MM.1S (cell line): ENCODE data around the gene TEX38.

Source experiments
- DNase-seq: peaks from one replicate; pipeline ENCODE4 v3.0.0-alpha.2; 2015
- H2AFZ ChIP-seq: fragments of 300-600 bp; sonication (generic); 2 replicates; pipeline ENCODE4 v1.6.0; 2016; ENCODE audit warnings: antibody characterized with exemption, low read length
- H3F3A ChIP-seq: fragments of 300-600 bp; sonication (generic); 2 replicates; pipeline ENCODE4 v1.6.1; 2016; ENCODE audit warnings: mild to moderate bottlenecking, antibody characterized with exemption, low read length, moderate library complexity, mixed read lengths; ENCODE audit not compliant: insufficient read depth
- H3K27ac ChIP-seq: fragments of 300-600 bp; sonication (generic); 2 replicates; pipeline ENCODE4 v1.5.1; 2016; ENCODE audit warnings: mild to moderate bottlenecking, low read length
- H3K27me3 ChIP-seq: fragments of 300-600 bp; sonication (generic); replicated peaks from 2 replicates; pipeline ENCODE4 v1.6.0; 2016; ENCODE audit warnings: low read length; ENCODE audit not compliant: insufficient read depth
- H3K36me3 ChIP-seq: fragments of 300-600 bp; sonication (generic); replicated peaks from 2 replicates; pipeline ENCODE4 v1.6.1; 2016; ENCODE audit warnings: mild to moderate bottlenecking, low read length, mixed read lengths; ENCODE audit not compliant: insufficient read depth
- H3K4me1 ChIP-seq: fragments of 300-600 bp; sonication (generic); 2 replicates; pipeline ENCODE4 v1.6.1; 2016; ENCODE audit warnings: low read length, mixed read lengths
- H3K4me2 ChIP-seq: fragments of 300-600 bp; sonication (generic); 2 replicates; pipeline ENCODE4 v1.6.0; 2016; ENCODE audit warnings: low read depth, low read length
- H3K4me3 ChIP-seq: fragments of 300-600 bp; sonication (generic); 2 replicates; pipeline ENCODE4 v1.5.1; 2016; ENCODE audit warnings: low read length, mixed read lengths
- H3K79me2 ChIP-seq: fragments of 300-600 bp; sonication (generic); 2 replicates; pipeline ENCODE4 v1.6.1; 2016; ENCODE audit warnings: mixed run types, low read length, mixed read lengths
- H3K9ac ChIP-seq: fragments of 300-600 bp; sonication (generic); 2 replicates; pipeline ENCODE4 v1.6.1; 2016; ENCODE audit warnings: low read length, mixed read lengths
- H3K9me2 ChIP-seq: fragments of 300-600 bp; sonication (generic); replicated peaks from 2 replicates; pipeline ENCODE4 v1.6.1; 2016; ENCODE audit warnings: mild to moderate bottlenecking, low read length, mixed read lengths; ENCODE audit not compliant: insufficient read depth
- H3K9me3 ChIP-seq: fragments of 300-600 bp; sonication (generic); replicated peaks from 2 replicates; pipeline ENCODE4 v1.6.1; 2016; ENCODE audit warnings: mild to moderate bottlenecking, low read length, mixed read lengths; ENCODE audit not compliant: insufficient read depth
- H4K20me1 ChIP-seq: fragments of 300-600 bp; sonication (generic); 2 replicates; pipeline ENCODE4 v1.6.1; 2016; ENCODE audit warnings: mild to moderate bottlenecking, low read length, moderate library complexity, mixed read lengths; ENCODE audit not compliant: insufficient read depth
- EZH2 ChIP-seq: fragments of 300-600 bp; sonication (generic); optimal IDR thresholded peaks from 2 replicates; pipeline ENCODE3; 2017; ENCODE audit warnings: low read depth, mild to moderate bottlenecking, antibody characterized with exemption, low read length, mixed read lengths
- EZH2phosphoT487 ChIP-seq: fragments of 300-600 bp; sonication (generic); IDR thresholded peaks from 2 replicates; pipeline ENCODE4 v1.6.1; 2018; ENCODE audit warnings: antibody characterized with exemption, low read length
- TF ChIP-seq, protein P1 (sequence below): fragments of 300-600 bp; sonication (generic); IDR thresholded peaks from 2 replicates; pipeline ENCODE4 v1.5.1; 2016; ENCODE audit warnings: antibody characterized with exemption, low read length, mixed read lengths

The TEX38 gene

DNA sequence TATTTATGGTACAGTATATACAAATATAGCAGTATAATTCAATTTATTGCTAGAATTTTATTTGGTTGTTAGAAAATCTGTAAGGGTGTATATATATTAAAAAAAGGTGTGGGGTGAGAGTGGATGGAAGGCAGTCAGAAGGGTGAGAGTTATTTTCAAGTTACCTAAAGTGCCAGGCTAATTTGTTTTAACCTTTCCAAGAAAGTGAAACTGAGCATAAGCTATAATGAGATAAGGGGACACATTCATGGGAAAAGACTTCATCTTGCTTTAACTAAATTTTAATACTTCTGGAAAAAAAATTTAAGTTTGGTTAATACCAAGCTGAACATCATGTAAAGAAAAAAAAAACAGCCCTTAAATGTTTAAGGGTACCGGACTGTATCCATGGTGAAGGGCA, 4.9 kb downstream of the TEX38 start:
- no peak for TF ChIP-seq EZH2phosphoT487
- TF ChIP-seq, protein P1, sequence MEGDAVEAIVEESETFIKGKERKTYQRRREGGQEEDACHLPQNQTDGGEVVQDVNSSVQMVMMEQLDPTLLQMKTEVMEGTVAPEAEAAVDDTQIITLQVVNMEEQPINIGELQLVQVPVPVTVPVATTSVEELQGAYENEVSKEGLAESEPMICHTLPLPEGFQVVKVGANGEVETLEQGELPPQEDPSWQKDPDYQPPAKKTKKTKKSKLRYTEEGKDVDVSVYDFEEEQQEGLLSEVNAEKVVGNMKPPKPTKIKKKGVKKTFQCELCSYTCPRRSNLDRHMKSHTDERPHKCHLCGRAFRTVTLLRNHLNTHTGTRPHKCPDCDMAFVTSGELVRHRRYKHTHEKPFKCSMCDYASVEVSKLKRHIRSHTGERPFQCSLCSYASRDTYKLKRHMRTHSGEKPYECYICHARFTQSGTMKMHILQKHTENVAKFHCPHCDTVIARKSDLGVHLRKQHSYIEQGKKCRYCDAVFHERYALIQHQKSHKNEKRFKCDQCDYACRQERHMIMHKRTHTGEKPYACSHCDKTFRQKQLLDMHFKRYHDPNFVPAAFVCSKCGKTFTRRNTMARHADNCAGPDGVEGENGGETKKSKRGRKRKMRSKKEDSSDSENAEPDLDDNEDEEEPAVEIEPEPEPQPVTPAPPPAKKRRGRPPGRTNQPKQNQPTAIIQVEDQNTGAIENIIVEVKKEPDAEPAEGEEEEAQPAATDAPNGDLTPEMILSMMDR: no peak
- no peak for TF ChIP-seq EZH2

GRCh38 chr1:46677339-46677738, 5.7 kb downstream of the TEX38 start:
- no peak overlapping the region for H3K27ac ChIP-seq
- no peak for DNase-seq
- peaks cover 12% of the 10 kb centered on the region; the same call in 1 of the 2 replicates for H3F3A ChIP-seq
- H3K9me3 ChIP-seq: no peaks in the 10 kb centered on the region
- H2AFZ ChIP-seq: no peak overlapping the region
- H3K4me2 ChIP-seq: no peak overlapping the region
- no peaks in the 10 kb centered on the region for H3K79me2 ChIP-seq
- H3K9me2 ChIP-seq: no peaks in the 10 kb centered on the region
- no peaks in the 10 kb centered on the region; the same call in 1 of the 2 replicates for H3K36me3 ChIP-seq
- H3K4me3 ChIP-seq: no peak overlapping the region
- TF ChIP-seq EZH2: no peak
- TF ChIP-seq, protein P1: no peak
- TF ChIP-seq EZH2phosphoT487: no peak
- peaks cover 22% of the 10 kb centered on the region for H3K4me1 ChIP-seq
- H4K20me1 ChIP-seq: no peaks in the 10 kb centered on the region
- no peaks in the 10 kb centered on the region for H3K27me3 ChIP-seq
- no peak overlapping the region for H3K9ac ChIP-seq

More for the DNA sequence above, 4.9 kb downstream of the TEX38 start:
- Histone ChIP-seq H3K9me3 (no peaks in the 10 kb centered on the region), H3K4me2 (no peak overlapping the region; the same call in 1 of the 2 replicates), H3K9me2 (no peaks in the 10 kb centered on the region), H3K27me3 (no peaks in the 10 kb centered on the region), H3K79me2 (no peaks in the 10 kb centered on the region), H3K9ac (no peak overlapping the region), H3K36me3 (no peaks in the 10 kb centered on the region; the same call in 1 of the 2 replicates), H4K20me1 (no peaks in the 10 kb centered on the region), H3K4me1 (peaks cover 22% of the 10 kb centered on the region), H3K27ac (peak overlapping the region; percentile 41; the same call in 1 of the 2 replicates), H3K4me3 (no peak overlapping the region), H2AFZ (no peak overlapping the region), H3F3A (peaks cover 12% of the 10 kb centered on the region; the same call in 1 of the 2 replicates)
- no peak for DNase-seq

- Histone ChIP-seq H3K4me2 (no peak overlapping the region), H2AFZ (no peak overlapping the region), H3K9me2 (no peaks in the 10 kb centered on the region), H3K4me3 (no peak overlapping the region), H3K9me3 (no peaks in the 10 kb centered on the region), H3K4me1 (peaks cover 22% of the 10 kb centered on the region), H3K27me3 (no peaks in the 10 kb centered on the region), H3K9ac (no peak overlapping the region), H3K79me2 (no peaks in the 10 kb centered on the region), H3K27ac (no peak overlapping the region), H3K36me3 (peaks cover 7% of the 10 kb centered on the region), H4K20me1 (no peaks in the 10 kb centered on the region), H3F3A (peaks cover 12% of the 10 kb centered on the region; the same call in 1 of the 2 replicates)
- TF ChIP-seq EZH2: no peak
- TF ChIP-seq, protein P1: no peak
- no peak for TF ChIP-seq EZH2phosphoT487
- no peak for DNase-seq
Measured at GRCh38 chr1:46679789-46680573, 8.3 kb downstream of the TEX38 start.
